HepG2 (cell line): ENCODE data around the gene HACL1. TPM values are rescaled to one million over a fixed set of nuclear protein-coding genes. Genes with fewer than 3 reads are reported as not detected.

Experiments used
- ATAC-seq: fragments of 200-7000 bp; cut with Tn5 transposase; 3 replicates; pipeline ENCODE4 v1.9.1; 2020; ENCODE audit warnings: mild to moderate bottlenecking, moderate library complexity
- BruUV-seq: library from RNA; stranded (reverse); fragments of 400-500 nt; replicated peaks from 2 replicates; lab custom pipeline; 2021; lab: Mats Ljungman, UMichigan
- CTCF ChIA-PET: fragments of 300-600 bp; formaldehyde crosslinking; extraction: SDS; loops from one replicate; lab custom pipeline; 2021; ENCODE audit warnings: low total read pairs, inconsistent platforms, low intra/inter-chr PET ratio; lab: Yijun Ruan, JAX
- POLR2A ChIA-PET: fragments of 350-600 bp; sonication (Branson Sonifier 250); formaldehyde crosslinking; loops from one replicate; lab custom pipeline; 2020; ENCODE audit warnings: antibody characterized with exemption, inconsistent platforms; lab: Yijun Ruan, JAX
- DNase-seq: peaks from one replicate; pipeline ENCODE4 v3.0.0-alpha.2; 2015; ENCODE audit warnings: low spot score
- FAIRE-seq: peaks from 3 replicates; lab custom pipeline; 2011; peaks lifted over from hg19 to GRCh38; lab: Jason Lieb, UNC
- H2AFZ ChIP-seq: one replicate; pipeline ENCODE4 v1.6.1; 2011; ENCODE audit warnings: low read length, inconsistent platforms
- H3K27ac ChIP-seq: fragments of 300-600 bp; 3 replicates; pipeline ENCODE4 v1.8.0; 2011; ENCODE audit warnings: mixed run types, mild to moderate bottlenecking, mixed read lengths, low read length, inconsistent platforms; ENCODE audit not compliant: insufficient read depth; ENCODE audit errors: extremely low read length
- H3K27me3 ChIP-seq, 2 experiments: fragments of 200-600 bp in 1 of 2; 2 replicates in 1 of 2; 3 replicates in 1 of 2; pipeline versions ENCODE4 v1.6.0 to v1.8.0; 2011; ENCODE audit warnings: low read length in 2 of 2, mild to moderate bottlenecking in 2 of 2, moderate library complexity in 2 of 2, inconsistent platforms in 1 of 2; ENCODE audit not compliant: insufficient read depth in 2 of 2, control insufficient read depth in 1 of 2
- H3K36me3 ChIP-seq, 2 experiments: fragments of 200-600 bp in 1 of 2; replicated peaks in 1 of 2; 2 replicates in 1 of 2; 3 replicates in 1 of 2; pipeline versions ENCODE4 v1.5.1 to v1.8.0; 2011; ENCODE audit warnings: low read length in 2 of 2, inconsistent platforms in 1 of 2; ENCODE audit not compliant: insufficient read depth in 2 of 2, control insufficient read depth in 1 of 2
- H3K4me1 ChIP-seq: 2 replicates; pipeline ENCODE4 v1.5.1; 2012; ENCODE audit warnings: low read length, inconsistent platforms; ENCODE audit not compliant: insufficient read depth
- H3K4me2 ChIP-seq: 2 replicates; pipeline ENCODE4 v1.6.0; 2011; ENCODE audit warnings: low read depth, low read length, inconsistent platforms
- H3K4me3 ChIP-seq, 3 experiments: fragments of 200-600 bp in 1 of 3; sonication (generic), shearing (Covaris generic) in 1 of 3; replicated peaks in 1 of 3; 2 replicates each; pipeline ENCODE4 v1.5.1; 2011 to 2016; ENCODE audit warnings: low read length in 3 of 3, inconsistent platforms in 2 of 3, low read depth in 2 of 3, mild to moderate bottlenecking in 2 of 3, control low read depth in 1 of 3, mixed read lengths in 1 of 3; ENCODE audit not compliant: insufficient read depth in 1 of 3
- H3K79me2 ChIP-seq: one replicate; pipeline ENCODE4 v1.6.1; 2011; ENCODE audit warnings: low read length, inconsistent platforms; ENCODE audit not compliant: insufficient read depth
- H3K9ac ChIP-seq: 2 replicates; pipeline ENCODE4 v1.6.0; 2011; ENCODE audit warnings: mild to moderate bottlenecking, low read depth, low read length, inconsistent platforms; ENCODE audit not compliant: insufficient read depth
- H3K9me3 ChIP-seq: 2 replicates; pipeline ENCODE4 v1.5.1; 2012; ENCODE audit warnings: mild to moderate bottlenecking, low read length
- H4K20me1 ChIP-seq: 2 replicates; pipeline ENCODE4 v1.6.0; 2011; ENCODE audit warnings: inconsistent platforms, mild to moderate bottlenecking, low read length, moderate library complexity; ENCODE audit not compliant: insufficient read depth
- GLI4 ChIP-seq: sonication (generic); formaldehyde crosslinking; IDR thresholded peaks from 2 replicates; pipeline ENCODE4 v1.5.1; 2020; ENCODE audit warnings: missing genetic modification reagents, mild to moderate bottlenecking, moderate library complexity, borderline replicate concordance
- IKZF5 ChIP-seq: IDR thresholded peaks from 2 replicates; pipeline ENCODE4 v1.6.1; 2018; ENCODE audit warnings: missing genetic modification reagents, mild to moderate bottlenecking, missing compliant biosample characterization
- SMAD1 ChIP-seq: sonication (generic); formaldehyde crosslinking; IDR thresholded peaks from 2 replicates; pipeline ENCODE4 v1.4.0; 2020; ENCODE audit warnings: missing genetic modification reagents, low read depth, mild to moderate bottlenecking, borderline replicate concordance
- ZC3H13 ChIP-seq: sonication (generic); formaldehyde crosslinking; IDR thresholded peaks from 2 replicates; pipeline ENCODE4 v1.8.1; 2023; ENCODE audit warnings: mild to moderate bottlenecking, missing genetic modification reagents, moderate library complexity
- ZKSCAN1 ChIP-seq: fragments of 150-350 bp; IDR thresholded peaks from 2 replicates; pipeline ENCODE4 v1.6.1; 2014; ENCODE audit warnings: low read length
- WGBS: methylation state at CpG from one replicate; pipeline ENCODE4 v1.1.6; 2017; ENCODE audit warnings: low lambda C conversion rate; 5-methylcytosine and 5-hydroxymethylcytosine counted together
- in situ Hi-C: cut with HindIII; loops from 2 replicates; pipeline ENCODE4 v1.10.0; 2017; ENCODE audit warnings: low pct_unique_long_range_greater_than_20kb; ENCODE audit not compliant: extremely low pct_ligation_motif_present
- intact Hi-C: fragments of 100-400 bp; cut with micrococcal nuclease; formaldehyde crosslinking; loops from one replicate; pipeline ENCODE4 v1.10.0; 2022; ENCODE audit not compliant: unreplicated experiment
- polyA plus RNA-seq, 8 experiments: library from polyadenylated mRNA; depleted of rRNA in 3 of 8; stranded (reverse) in 7 of 8; unstranded in 1 of 8; fragments of >200 nt; fragmentation: Illumina TruSeq in 4 of 8; extraction: Trizol in 4 of 8; gene quantifications; 2 replicates each; pipeline versions ENCODE4 v1.2.1 to v1.2.3, GENCODE V29; 2011 to 2016; ENCODE audit warnings: low read depth in 4 of 8, missing spikeins in 1 of 8, mixed read lengths in 1 of 8; ENCODE audit not compliant: insufficient read depth in 1 of 8
- total RNA-seq, 5 experiments: library from RNA; depleted of rRNA; stranded (reverse); fragments of >200 nt; fragmentation: Illumina TruSeq; extraction: Trizol; gene quantifications; 2 replicates each; pipeline ENCODE4 v1.2.3, GENCODE V29; 2016; ENCODE audit warnings: low read depth in 1 of 5
- TF ChIP-seq, protein P1 (sequence below): sonication (generic); formaldehyde crosslinking; IDR thresholded peaks from 2 replicates; pipeline ENCODE4 v1.4.0; 2020; ENCODE audit warnings: missing genetic modification reagents, borderline replicate concordance
- TF ChIP-seq, protein P2 (sequence below): sonication (generic); formaldehyde crosslinking; conservative IDR thresholded peaks from 2 replicates; pipeline ENCODE4 v1.4.0; 2020; ENCODE audit warnings: missing genetic modification reagents

The HACL1 gene
- total and polyA plus RNA-seq, 2 of the 13 experiments (the other 11 are each of a cell fraction or from before 2014, with no cell fraction given) = 22.1 to 25.7 TPM

DNA sequence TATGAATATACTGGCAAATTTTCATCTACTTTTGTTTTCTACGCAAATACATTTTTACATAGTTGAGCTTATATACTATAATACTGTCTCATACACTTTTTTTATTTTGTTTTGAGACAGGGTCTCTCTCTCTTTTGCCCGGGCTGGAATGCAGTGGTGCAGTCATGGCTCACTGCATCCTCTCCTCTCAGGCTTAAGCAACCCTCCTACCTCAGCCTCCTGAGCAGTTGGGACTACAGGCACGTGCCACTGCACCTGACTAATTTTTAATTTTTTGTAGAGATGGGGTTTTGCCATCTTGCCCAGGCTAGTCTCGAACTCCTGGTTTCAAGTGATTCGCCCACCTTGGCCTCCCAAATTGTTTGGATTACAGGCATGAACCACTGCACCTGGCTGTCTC, 25.9 kb downstream of the HACL1 start:
- no peak for DNase-seq
- no peaks in the 10 kb centered on the region for H3K79me2 ChIP-seq
- H3K4me3 ChIP-seq = no peak overlapping the region
- TF ChIP-seq GLI4 (CRISPR knock-in tag) = no peak
- no peaks in the 10 kb centered on the region for H4K20me1 ChIP-seq
- H3K36me3 ChIP-seq = peaks cover 5 to 37% of the 10 kb centered on the region in 2 experiments; a peak in 4 of 5 replicates
- WGBS = 96% methylated on average over 5 of the region's 5 CpGs
- ChIA-PET POLR2A (no interaction called here), CTCF (no interaction called here)
- H2AFZ ChIP-seq = no peak overlapping the region
- H3K4me2 ChIP-seq = no peak overlapping the region
- no peak overlapping the region for H3K27ac ChIP-seq
- BruUV-seq = no TSS peak
- H3K9ac ChIP-seq = no peak overlapping the region
- no peak for FAIRE-seq
- H3K9me3 ChIP-seq = no peaks in the 10 kb centered on the region
- intact Hi-C loops = no loop called here
- in situ Hi-C loops = no loop called here
- no peaks in the 10 kb centered on the region for H3K27me3 ChIP-seq
- ATAC-seq = no peak
- H3K4me1 ChIP-seq = no peaks in the 10 kb centered on the region

- DNase-seq (no peak), FAIRE-seq (no peak), ATAC-seq (no peak)
- no TSS peak for BruUV-seq
- Histone ChIP-seq H3K4me1 (no peaks in the 10 kb centered on the region), H3K4me2 (no peak overlapping the region), H3K36me3 (peaks cover 6 to 36% of the 10 kb centered on the region in 2 experiments; a peak in 4 of 5 replicates), H2AFZ (no peak overlapping the region), H4K20me1 (no peaks in the 10 kb centered on the region), H3K4me3 (no peak overlapping the region), H3K79me2 (no peaks in the 10 kb centered on the region), H3K9me3 (no peaks in the 10 kb centered on the region), H3K27me3 (no peaks in the 10 kb centered on the region), H3K9ac (no peak overlapping the region), H3K27ac (no peak overlapping the region)
- intact Hi-C loops = no loop called here
- 87% methylated on average over 4 of the region's 4 CpGs for WGBS
- in situ Hi-C loops = no loop called here
- ChIA-PET POLR2A (no interaction called here), CTCF (no interaction called here)
- TF ChIP-seq, protein P1, sequence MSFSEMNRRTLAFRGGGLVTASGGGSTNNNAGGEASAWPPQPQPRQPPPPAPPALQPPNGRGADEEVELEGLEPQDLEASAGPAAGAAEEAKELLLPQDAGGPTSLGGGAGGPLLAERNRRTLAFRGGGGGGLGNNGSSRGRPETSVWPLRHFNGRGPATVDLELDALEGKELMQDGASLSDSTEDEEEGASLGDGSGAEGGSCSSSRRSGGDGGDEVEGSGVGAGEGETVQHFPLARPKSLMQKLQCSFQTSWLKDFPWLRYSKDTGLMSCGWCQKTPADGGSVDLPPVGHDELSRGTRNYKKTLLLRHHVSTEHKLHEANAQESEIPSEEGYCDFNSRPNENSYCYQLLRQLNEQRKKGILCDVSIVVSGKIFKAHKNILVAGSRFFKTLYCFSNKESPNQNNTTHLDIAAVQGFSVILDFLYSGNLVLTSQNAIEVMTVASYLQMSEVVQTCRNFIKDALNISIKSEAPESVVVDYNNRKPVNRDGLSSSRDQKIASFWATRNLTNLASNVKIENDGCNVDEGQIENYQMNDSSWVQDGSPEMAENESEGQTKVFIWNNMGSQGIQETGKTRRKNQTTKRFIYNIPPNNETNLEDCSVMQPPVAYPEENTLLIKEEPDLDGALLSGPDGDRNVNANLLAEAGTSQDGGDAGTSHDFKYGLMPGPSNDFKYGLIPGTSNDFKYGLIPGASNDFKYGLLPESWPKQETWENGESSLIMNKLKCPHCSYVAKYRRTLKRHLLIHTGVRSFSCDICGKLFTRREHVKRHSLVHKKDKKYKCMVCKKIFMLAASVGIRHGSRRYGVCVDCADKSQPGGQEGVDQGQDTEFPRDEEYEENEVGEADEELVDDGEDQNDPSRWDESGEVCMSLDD (CRISPR knock-in tag) = no peak
- TF ChIP-seq IKZF5 (CRISPR knock-in tag) (no peak), ZKSCAN1 (no peak), ZC3H13 (no peak), SMAD1 (no peak)
- TF ChIP-seq, protein P2, sequence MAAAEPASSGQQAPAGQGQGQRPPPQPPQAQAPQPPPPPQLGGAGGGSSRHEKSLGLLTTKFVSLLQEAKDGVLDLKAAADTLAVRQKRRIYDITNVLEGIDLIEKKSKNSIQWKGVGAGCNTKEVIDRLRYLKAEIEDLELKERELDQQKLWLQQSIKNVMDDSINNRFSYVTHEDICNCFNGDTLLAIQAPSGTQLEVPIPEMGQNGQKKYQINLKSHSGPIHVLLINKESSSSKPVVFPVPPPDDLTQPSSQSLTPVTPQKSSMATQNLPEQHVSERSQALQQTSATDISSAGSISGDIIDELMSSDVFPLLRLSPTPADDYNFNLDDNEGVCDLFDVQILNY (CRISPR knock-in tag) = no peak
These were observed 29.2 kb downstream of the HACL1 start for GRCh38 chr3:15572138-15572537.
